GM18951 (cell line): ENCODE results near the gene MEIS2.

Experiments
- POLR2A ChIP-seq: IDR thresholded peaks from 4 replicates; pipeline ENCODE4 v1.6.1; 2011; ENCODE audit warnings: mild to moderate bottlenecking; ENCODE audit not compliant: insufficient read length, insufficient read depth; ENCODE audit errors: extremely low read depth
- in situ Hi-C: fragments of 300-500 bp; cut with MboI; formaldehyde crosslinking; loops from one replicate; pipeline ENCODE4 v1.12.0; 2022; ENCODE audit warnings: low sequenced_read_pairs, mixed read lengths, inconsistent platforms; ENCODE audit not compliant: unreplicated experiment

Gene MEIS2

GRCh38 chr15:36978625-36979024, 121.7 kb downstream of the MEIS2 start:
- TF ChIP-seq POLR2A, result no peak
- in situ Hi-C loops, result no loop called here

- TF ChIP-seq POLR2A, result no peak
- in situ Hi-C loops, result no loop called here
These were observed 122.2 kb downstream of the MEIS2 start for GRCh38 chr15:36978126-36978525.

- no peak for TF ChIP-seq POLR2A
- in situ Hi-C loops, result no loop called here
These were observed 122.7 kb downstream of the MEIS2 start for GRCh38 chr15:36977659-36978058.

GRCh38 chr15:36972704-36973103, 127.6 kb downstream of the MEIS2 start:
- in situ Hi-C loops, result no loop called here
- TF ChIP-seq POLR2A, result no peak

- no peak for TF ChIP-seq POLR2A
- in situ Hi-C loops, result no loop called here
These were observed 129.8 kb downstream of the MEIS2 start for GRCh38 chr15:36970522-36970921.

- in situ Hi-C loops, result no loop called here
- TF ChIP-seq POLR2A, result no peak
These were observed 132.4 kb downstream of the MEIS2 start for GRCh38 chr15:36967929-36968328.

- in situ Hi-C loops, result no loop called here
- no peak for TF ChIP-seq POLR2A
These were observed 133.6 kb downstream of the MEIS2 start for GRCh38 chr15:36966708-36967107.

- no peak for TF ChIP-seq POLR2A
- in situ Hi-C loops, result no loop called here
These were observed 134.6 kb downstream of the MEIS2 start for GRCh38 chr15:36965570-36966342.

GRCh38 chr15:36964626-36965025, 135.7 kb downstream of the MEIS2 start:
- no peak for TF ChIP-seq POLR2A
- in situ Hi-C loops, result no loop called here

- in situ Hi-C loops, result no loop called here
- no peak for TF ChIP-seq POLR2A
These were observed 138.4 kb downstream of the MEIS2 start for GRCh38 chr15:36961956-36962355.

- in situ Hi-C loops, result no loop called here
- no peak for TF ChIP-seq POLR2A
These were observed 139.5 kb downstream of the MEIS2 start for GRCh38 chr15:36960947-36961227.

- no peak for TF ChIP-seq POLR2A
- in situ Hi-C loops, result no loop called here
These were observed 140.0 kb downstream of the MEIS2 start for GRCh38 chr15:36960179-36960946.

- TF ChIP-seq POLR2A, result no peak
- in situ Hi-C loops, result no loop called here
These were observed 140.6 kb downstream of the MEIS2 start for GRCh38 chr15:36959746-36960145.

GRCh38 chr15:36958606-36959005, 141.7 kb downstream of the MEIS2 start:
- TF ChIP-seq POLR2A, result no peak
- in situ Hi-C loops, result no loop called here
